ENCODE measurements around the gene KLHDC8A. TPM values are rescaled to one million over a fixed set of nuclear protein-coding genes. Genes with fewer than 3 reads are reported as not detected.

Gene KLHDC8A
- total and polyA plus RNA-seq, 9 of the 15 experiments (the other 6 are each of a cell fraction or from before 2014, with no cell fraction given): 0.01 to 0.54 (median 0.04) TPM; not detected in 6

DNA sequence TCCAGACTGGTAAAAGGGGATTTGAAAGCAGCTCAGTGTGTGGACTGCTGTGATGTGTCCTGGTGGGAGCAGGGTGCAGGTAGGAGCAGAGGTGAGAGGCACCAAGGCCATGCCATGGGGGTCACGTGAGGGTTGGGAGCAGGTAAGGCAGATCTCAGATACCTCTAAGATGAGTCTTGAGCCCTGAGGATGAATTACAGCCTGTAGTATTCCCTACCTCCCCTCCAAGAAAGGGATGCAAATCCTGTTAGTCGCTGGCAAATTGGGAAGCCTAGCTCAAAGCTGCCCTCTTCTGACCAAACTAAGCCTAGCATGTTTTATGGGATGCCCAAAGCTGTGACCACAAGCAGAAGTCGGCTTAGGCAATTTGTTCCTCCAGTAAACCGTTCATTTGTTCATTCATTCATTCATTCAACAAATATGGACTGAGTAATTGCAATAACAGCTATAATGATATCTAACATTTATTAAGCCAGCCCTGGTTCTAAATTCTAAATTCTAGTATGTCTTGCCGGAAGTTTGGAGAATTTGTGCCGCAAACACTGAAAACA, 31.3 kb downstream of the KLHDC8A start (continued):
- TF ChIP-seq TAF9B (IDR thresholded peaks at IDR 0.05; ENCODE audit: partially characterized antibody) (no peak), FOXA1 (IDR thresholded peaks at IDR 0.05; ENCODE audit: borderline replicate concordance) (no peak), POLR2A (conservative IDR thresholded peaks at IDR 0.05) (no peak), CC2D1A (IDR thresholded peaks at IDR 0.05) (peak; percentile 76), CCAR2 (IDR thresholded peaks at IDR 0.05; ENCODE audit: low read depth, low read length) (no peak), CREB1 (IDR thresholded peaks at IDR 0.05) (no peak), CREB1 (CRISPR knock-in tag; IDR thresholded peaks at IDR 0.05) (no peak), HNRNPUL1 (IDR thresholded peaks at IDR 0.05; ENCODE audit: low read length) (no peak), ZNF589 (CRISPR knock-in tag; IDR thresholded peaks at IDR 0.05; ENCODE audit: low read depth) (no peak), ADNP (tag; IDR thresholded peaks at IDR 0.05) (no peak), ZNF121 (CRISPR knock-in tag; conservative IDR thresholded peaks at IDR 0.05) (no peak), ZNF445 (CRISPR knock-in tag; IDR thresholded peaks at IDR 0.05; ENCODE audit: low read depth) (no peak), CXXC5 (CRISPR knock-in tag; IDR thresholded peaks at IDR 0.05) (no peak), TGIF2 (CRISPR knock-in tag; IDR thresholded peaks at IDR 0.05) (no peak), SMC3 (conservative IDR thresholded peaks at IDR 0.05; ENCODE audit: insufficient read depth, low read depth, low read length) (peak; percentile 82), RBBP5 (IDR thresholded peaks at IDR 0.05; ENCODE audit: borderline replicate concordance, insufficient read depth, low read length, poor library complexity, severe bottlenecking) (no peak), KLF16 (IDR thresholded peaks at IDR 0.05) (peak; percentile 50)
- TF ChIP-seq, protein P1, sequence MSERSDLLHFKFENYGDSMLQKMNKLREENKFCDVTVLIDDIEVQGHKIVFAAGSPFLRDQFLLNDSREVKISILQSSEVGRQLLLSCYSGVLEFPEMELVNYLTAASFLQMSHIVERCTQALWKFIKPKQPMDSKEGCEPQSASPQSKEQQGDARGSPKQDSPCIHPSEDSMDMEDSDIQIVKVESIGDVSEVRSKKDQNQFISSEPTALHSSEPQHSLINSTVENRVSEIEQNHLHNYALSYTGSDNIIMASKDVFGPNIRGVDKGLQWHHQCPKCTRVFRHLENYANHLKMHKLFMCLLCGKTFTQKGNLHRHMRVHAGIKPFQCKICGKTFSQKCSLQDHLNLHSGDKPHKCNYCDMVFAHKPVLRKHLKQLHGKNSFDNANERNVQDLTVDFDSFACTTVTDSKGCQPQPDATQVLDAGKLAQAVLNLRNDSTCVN (CRISPR knock-in tag; IDR thresholded peaks at IDR 0.05): no peak
- TF ChIP-seq, protein P2, sequence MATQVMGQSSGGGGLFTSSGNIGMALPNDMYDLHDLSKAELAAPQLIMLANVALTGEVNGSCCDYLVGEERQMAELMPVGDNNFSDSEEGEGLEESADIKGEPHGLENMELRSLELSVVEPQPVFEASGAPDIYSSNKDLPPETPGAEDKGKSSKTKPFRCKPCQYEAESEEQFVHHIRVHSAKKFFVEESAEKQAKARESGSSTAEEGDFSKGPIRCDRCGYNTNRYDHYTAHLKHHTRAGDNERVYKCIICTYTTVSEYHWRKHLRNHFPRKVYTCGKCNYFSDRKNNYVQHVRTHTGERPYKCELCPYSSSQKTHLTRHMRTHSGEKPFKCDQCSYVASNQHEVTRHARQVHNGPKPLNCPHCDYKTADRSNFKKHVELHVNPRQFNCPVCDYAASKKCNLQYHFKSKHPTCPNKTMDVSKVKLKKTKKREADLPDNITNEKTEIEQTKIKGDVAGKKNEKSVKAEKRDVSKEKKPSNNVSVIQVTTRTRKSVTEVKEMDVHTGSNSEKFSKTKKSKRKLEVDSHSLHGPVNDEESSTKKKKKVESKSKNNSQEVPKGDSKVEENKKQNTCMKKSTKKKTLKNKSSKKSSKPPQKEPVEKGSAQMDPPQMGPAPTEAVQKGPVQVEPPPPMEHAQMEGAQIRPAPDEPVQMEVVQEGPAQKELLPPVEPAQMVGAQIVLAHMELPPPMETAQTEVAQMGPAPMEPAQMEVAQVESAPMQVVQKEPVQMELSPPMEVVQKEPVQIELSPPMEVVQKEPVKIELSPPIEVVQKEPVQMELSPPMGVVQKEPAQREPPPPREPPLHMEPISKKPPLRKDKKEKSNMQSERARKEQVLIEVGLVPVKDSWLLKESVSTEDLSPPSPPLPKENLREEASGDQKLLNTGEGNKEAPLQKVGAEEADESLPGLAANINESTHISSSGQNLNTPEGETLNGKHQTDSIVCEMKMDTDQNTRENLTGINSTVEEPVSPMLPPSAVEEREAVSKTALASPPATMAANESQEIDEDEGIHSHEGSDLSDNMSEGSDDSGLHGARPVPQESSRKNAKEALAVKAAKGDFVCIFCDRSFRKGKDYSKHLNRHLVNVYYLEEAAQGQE (IDR thresholded peaks at IDR 0.05; ENCODE audit: borderline replicate concordance): peak; percentile 90
- TF ChIP-seq, protein P2 (CRISPR knock-in tag; IDR thresholded peaks at IDR 0.05; ENCODE audit: low read depth): no peak
- TF ChIP-seq, protein P3, sequence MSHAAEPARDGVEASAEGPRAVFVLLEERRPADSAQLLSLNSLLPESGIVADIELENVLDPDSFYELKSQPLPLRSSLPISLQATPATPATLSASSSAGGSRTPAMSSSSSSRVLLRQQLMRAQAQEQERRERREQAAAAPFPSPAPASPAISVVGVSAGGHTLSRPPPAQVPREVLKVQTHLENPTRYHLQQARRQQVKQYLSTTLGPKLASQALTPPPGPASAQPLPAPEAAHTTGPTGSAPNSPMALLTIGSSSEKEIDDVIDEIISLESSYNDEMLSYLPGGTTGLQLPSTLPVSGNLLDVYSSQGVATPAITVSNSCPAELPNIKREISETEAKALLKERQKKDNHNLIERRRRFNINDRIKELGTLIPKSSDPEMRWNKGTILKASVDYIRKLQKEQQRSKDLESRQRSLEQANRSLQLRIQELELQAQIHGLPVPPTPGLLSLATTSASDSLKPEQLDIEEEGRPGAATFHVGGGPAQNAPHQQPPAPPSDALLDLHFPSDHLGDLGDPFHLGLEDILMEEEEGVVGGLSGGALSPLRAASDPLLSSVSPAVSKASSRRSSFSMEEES (CRISPR knock-in tag; IDR thresholded peaks at IDR 0.05): peak; percentile 46; the same call in 1 of the 2 replicates
